Common myeloid progenitor, CD34-positive (primary cell): ENCODE results near the gene RASSF3.

Source experiments
- CTCF ChIA-PET: fragments of 350-600 bp; sonication (Branson Sonifier 250); formaldehyde crosslinking; loops from one replicate; lab custom pipeline; 2021; ENCODE audit warnings: antibody characterized with exemption; lab: Charles Lee
- POLR2A ChIA-PET: fragments of 350-600 bp; sonication (Branson Sonifier 250); formaldehyde crosslinking; loops from one replicate; lab custom pipeline; 2021; ENCODE audit warnings: antibody characterized with exemption; lab: Charles Lee
- DNase-seq, 3 donors: peaks; one replicate each; pipeline versions ENCODE4 v3.0.0 to v3.0.0-alpha.2; 2013
- H3K27ac ChIP-seq, 2 experiments: 1 replicate in 1 of 2; 2 replicates in 1 of 2; pipeline ENCODE4 v1.7.0; 2013; ENCODE audit warnings: inconsistent platforms in 2 of 2, low read length in 2 of 2, mild to moderate bottlenecking in 2 of 2, low read depth in 1 of 2, moderate library complexity in 1 of 2; ENCODE audit not compliant: severe bottlenecking in 2 of 2, insufficient read depth in 1 of 2, poor library complexity in 1 of 2
- H3K27me3 ChIP-seq, 5 experiments: replicated peaks in 2 of 5; 1 replicate in 3 of 5; 2 replicates in 2 of 5; pipeline versions ENCODE4 v1.6.1 to v1.7.0; 2013; ENCODE audit warnings: low read length in 4 of 5, mild to moderate bottlenecking in 2 of 5, moderate library complexity in 2 of 5, inconsistent platforms in 1 of 5; ENCODE audit not compliant: insufficient read depth in 5 of 5, control insufficient read depth in 4 of 5
- H3K36me3 ChIP-seq, 4 experiments: 1 replicate in 2 of 4; 2 replicates in 2 of 4; pipeline versions ENCODE4 v1.6.1 to v1.7.0; 2013; ENCODE audit warnings: low read length in 3 of 4, control low read depth in 1 of 4, mild to moderate bottlenecking in 1 of 4; ENCODE audit not compliant: control insufficient read depth in 4 of 4, insufficient read depth in 4 of 4
- H3K4me1 ChIP-seq, 4 experiments: 1 replicate in 3 of 4; 2 replicates in 1 of 4; pipeline versions ENCODE4 v1.6.1 to v1.7.1; 2013; ENCODE audit warnings: low read length in 3 of 4, mild to moderate bottlenecking in 3 of 4, control low read depth in 1 of 4, inconsistent platforms in 1 of 4, moderate library complexity in 1 of 4; ENCODE audit not compliant: control insufficient read depth in 4 of 4, insufficient read depth in 4 of 4; ENCODE audit errors: control extremely low read depth in 1 of 4
- H3K4me3 ChIP-seq, 7 experiments: 1 replicate in 4 of 7; 2 replicates in 3 of 7; pipeline versions ENCODE4 v1.5.1 to v1.7.0; 2013; ENCODE audit warnings: mild to moderate bottlenecking in 7 of 7, low read length in 6 of 7, moderate library complexity in 6 of 7, inconsistent platforms in 2 of 7, low read depth in 2 of 7, control low read depth in 1 of 7; ENCODE audit not compliant: insufficient read depth in 4 of 7, control insufficient read depth in 1 of 7; ENCODE audit errors: extremely low read depth in 1 of 7
- H3K9me3 ChIP-seq, 5 experiments: 1 replicate in 4 of 5; 2 replicates in 1 of 5; pipeline versions ENCODE4 v1.6.1 to v1.7.1; 2013; ENCODE audit warnings: low read length in 4 of 5, mild to moderate bottlenecking in 2 of 5, inconsistent platforms in 1 of 5, low read depth in 1 of 5, moderate library complexity in 1 of 5; ENCODE audit not compliant: control insufficient read depth in 4 of 5, insufficient read depth in 2 of 5; ENCODE audit errors: control extremely low read depth in 1 of 5
- WGBS: methylation state at CpG from one replicate; pipeline ENCODE4 v1.1.5; 2013; ENCODE audit not compliant: insufficient coverage; 5-methylcytosine and 5-hydroxymethylcytosine counted together

Gene RASSF3

GRCh38 chr12:64739778-64740177 is 129.5 kb downstream of the RASSF3 start:
- Histone ChIP-seq H3K9me3 (no peaks in the 10 kb centered on the region), H3K27me3 (no peaks in the 10 kb centered on the region), H3K36me3 (peaks cover 22 to 72% (median 45%) of the 10 kb centered on the region in 4 experiments), H3K4me1 (peaks cover 0 to 8% (median 1%) of the 10 kb centered on the region in 4 experiments), H3K4me3 (no peak overlapping the region), H3K27ac (no peak overlapping the region)
- DNase-seq = no peak
- ChIA-PET CTCF (interaction anchor here (0.6 to 1.3 kb wide), 3 partner anchors 10 to 190 kb away, joined by 3 to 4 read pairs (median 4); no protein-coding TSS in a partner anchor), POLR2A (no interaction called here)
- 100% methylated on average over 1 of the region's 2 CpGs for WGBS

DNA sequence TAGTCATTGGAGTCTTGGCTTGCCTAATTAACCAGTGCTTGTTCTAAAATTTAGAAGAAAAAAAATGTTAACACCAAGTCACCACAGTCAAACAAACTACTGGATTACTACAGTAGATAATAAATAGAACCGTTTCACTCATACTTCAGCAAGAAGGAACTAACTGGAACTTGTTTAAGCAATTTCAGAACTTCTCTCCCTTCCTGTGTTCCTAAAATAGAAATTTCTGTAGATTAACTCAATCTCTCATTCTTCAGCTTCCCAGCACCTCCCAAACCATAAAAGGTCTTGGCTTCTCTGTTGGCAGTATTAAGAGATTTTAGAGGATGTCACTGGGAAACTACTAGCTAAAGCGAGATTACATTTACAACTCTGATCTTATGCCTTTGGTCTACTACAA is 130.4 kb downstream of the RASSF3 start:
- Histone ChIP-seq H3K4me3 (no peak overlapping the region), H3K9me3 (no peaks in the 10 kb centered on the region), H3K36me3 (peaks cover 18 to 70% (median 47%) of the 10 kb centered on the region in 4 experiments), H3K4me1 (peaks cover 0 to 8% (median 1%) of the 10 kb centered on the region in 4 experiments), H3K27me3 (no peaks in the 10 kb centered on the region), H3K27ac (no peak overlapping the region)
- ChIA-PET POLR2A (no interaction called here), CTCF (no interaction called here)
- DNase-seq = no peak
- WGBS = 17% methylated on average over 1 of the region's 2 CpGs

- POLR2A ChIA-PET = no interaction called here
- Histone ChIP-seq H3K4me1 (peaks cover 0 to 9% (median 1%) of the 10 kb centered on the region in 4 experiments), H3K36me3 (peaks cover 18 to 62% (median 45%) of the 10 kb centered on the region in 4 experiments), H3K27ac (no peak overlapping the region), H3K4me3 (no peak overlapping the region), H3K27me3 (no peaks in the 10 kb centered on the region), H3K9me3 (no peaks in the 10 kb centered on the region)
- CTCF ChIA-PET = interaction anchor here (1.3 kb wide), 1 partner anchor 18 kb away, joined by 3 read pairs; no protein-coding TSS in a partner anchor
- DNase-seq = no peak
- 90% methylated on average over 2 of the region's 3 CpGs for WGBS
Observed at GRCh38 chr12:64742416-64742815, 132.1 kb downstream of the RASSF3 start.

- Histone ChIP-seq H3K27me3 (no peaks in the 10 kb centered on the region), H3K9me3 (no peaks in the 10 kb centered on the region), H3K27ac (no peak overlapping the region), H3K4me3 (no peak overlapping the region), H3K4me1 (peaks cover 0 to 9% (median 1%) of the 10 kb centered on the region in 4 experiments), H3K36me3 (peaks cover 17 to 62% (median 44%) of the 10 kb centered on the region in 4 experiments)
- no peak for DNase-seq
- WGBS = 100% methylated on average over 3 of the region's 3 CpGs
- ChIA-PET CTCF (no interaction called here), POLR2A (no interaction called here)
Observed at GRCh38 chr12:64743206-64743605, 132.9 kb downstream of the RASSF3 start.

- DNase-seq = no peak
- Histone ChIP-seq H3K4me1 (peaks cover 0 to 9% (median 1%) of the 10 kb centered on the region in 4 experiments), H3K4me3 (no peak overlapping the region), H3K27ac (no peak overlapping the region), H3K36me3 (peaks cover 14 to 49% (median 35%) of the 10 kb centered on the region in 4 experiments), H3K27me3 (no peaks in the 10 kb centered on the region), H3K9me3 (no peaks in the 10 kb centered on the region)
- ChIA-PET CTCF (interaction anchor here (1.4 kb wide), 1 partner anchor 37 kb away, joined by 3 read pairs; no protein-coding TSS in a partner anchor), POLR2A (no interaction called here)
- 100% methylated on average over 2 of the region's 5 CpGs for WGBS
Observed at GRCh38 chr12:64744422-64745258, 134.3 kb downstream of the RASSF3 start.

- Histone ChIP-seq H3K4me3 (no peak overlapping the region), H3K36me3 (peaks cover 14 to 47% (median 30%) of the 10 kb centered on the region in 4 experiments), H3K27me3 (no peaks in the 10 kb centered on the region), H3K27ac (no peak overlapping the region), H3K4me1 (peaks cover 0 to 6% (median 0%) of the 10 kb centered on the region in 4 experiments), H3K9me3 (no peaks in the 10 kb centered on the region)
- 97% methylated on average over 6 of the region's 7 CpGs for WGBS
- POLR2A ChIA-PET = no interaction called here
- CTCF ChIA-PET = interaction anchor here (1.0 to 1.4 kb wide), 2 partner anchors 37 to 62 kb away, joined by 3 to 4 read pairs; no protein-coding TSS in a partner anchor
- DNase-seq = no peak
Observed at GRCh38 chr12:64745259-64745807, 135.0 kb downstream of the RASSF3 start.
